Endothelial cell of umbilical vein (primary cell): ENCODE measurements around the gene CLDN3.
A peak's percentile ranks its signal among the peaks of the same experiment; 100 is the strongest.

Source experiments
- CTCF ChIP-seq, 2 donors: IDR thresholded peaks; 1 replicate in 1 of 2; 2 replicates in 1 of 2; pipeline ENCODE4 v1.5.1; 2011; ENCODE audit warnings: low read length in 2 of 2, mild to moderate bottlenecking in 2 of 2, moderate library complexity in 2 of 2, control low read depth in 1 of 2, inconsistent platforms in 1 of 2, low read depth in 1 of 2; ENCODE audit not compliant: insufficient read depth in 1 of 2; ENCODE audit errors: extremely low read depth in 1 of 2
- EZH2 ChIP-seq: IDR thresholded peaks from 2 replicates; pipeline ENCODE4 v1.6.1; 2012; ENCODE audit warnings: borderline replicate concordance, low read depth, mild to moderate bottlenecking, moderate library complexity, low read length, inconsistent platforms; ENCODE audit not compliant: severe bottlenecking
- FOS ChIP-seq: IDR thresholded peaks from 2 replicates; pipeline ENCODE4 v1.6.1; 2011; ENCODE audit warnings: mild to moderate bottlenecking, low read length, moderate library complexity, borderline replicate concordance; ENCODE audit not compliant: insufficient read depth
- JUN ChIP-seq: IDR thresholded peaks from 2 replicates; pipeline ENCODE4 v1.6.1; 2011; ENCODE audit warnings: borderline replicate concordance, low read depth; ENCODE audit not compliant: insufficient read length, insufficient read depth
- MAX ChIP-seq: IDR thresholded peaks from 2 replicates; pipeline ENCODE4 v1.6.1; 2011; ENCODE audit not compliant: insufficient read depth, insufficient read length
- MYC ChIP-seq: IDR thresholded peaks from one replicate; pipeline ENCODE4 v1.6.1; 2011; ENCODE audit warnings: mild to moderate bottlenecking, low read depth, low read length
- POLR2A ChIP-seq: IDR thresholded peaks from 2 replicates; pipeline ENCODE4 v1.6.1; 2012; ENCODE audit warnings: low read depth, mild to moderate bottlenecking, control low read depth, low read length
- POLR2AphosphoS5 ChIP-seq: IDR thresholded peaks from 2 replicates; pipeline ENCODE4 v1.6.1; 2012; ENCODE audit warnings: low read depth, mild to moderate bottlenecking, control low read depth, low read length, moderate library complexity; ENCODE audit not compliant: insufficient read depth

DNA sequence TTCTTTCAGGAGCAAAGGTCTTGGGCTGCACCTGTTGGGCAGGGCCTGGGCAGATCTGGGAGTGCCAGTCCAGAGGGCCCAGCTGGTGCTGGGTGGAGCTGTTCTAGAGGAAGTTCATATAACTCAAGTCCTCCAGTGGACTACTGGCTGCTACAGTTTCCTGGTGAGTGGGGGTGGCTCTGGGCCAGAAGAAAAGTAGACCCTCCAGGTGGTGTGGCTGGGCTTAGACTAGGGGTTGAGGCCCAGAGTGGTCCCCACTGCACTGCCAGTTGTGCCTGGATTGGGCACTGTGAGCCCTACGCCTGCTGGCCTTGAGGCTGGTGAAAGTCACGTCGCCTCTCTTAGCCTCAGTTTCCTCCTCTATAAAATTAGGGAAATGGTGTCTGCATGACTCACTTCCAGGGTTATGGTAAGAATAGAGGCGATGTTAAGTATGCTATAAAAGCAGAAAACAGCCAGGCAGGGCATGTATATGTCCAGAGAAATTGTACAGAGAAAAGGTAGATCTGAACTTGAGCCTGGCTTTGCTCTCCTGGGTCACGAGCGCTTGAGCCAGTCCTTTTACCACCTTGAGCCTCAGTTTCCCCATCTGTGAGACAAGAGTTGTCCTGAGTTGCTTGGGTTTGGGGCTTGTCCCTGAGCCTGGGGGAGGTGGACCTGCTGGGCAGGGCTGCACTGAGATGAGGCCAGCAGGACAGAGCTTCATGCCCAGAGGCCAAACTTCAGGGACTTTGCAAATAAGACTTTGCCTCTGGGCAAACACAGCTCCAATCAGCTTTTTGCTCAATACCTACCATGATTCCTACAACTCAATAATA, 3.8 kb upstream of the CLDN3 start:
- peak; percentile 83 for TF ChIP-seq POLR2AphosphoS5
- TF ChIP-seq CTCF (IDR thresholded peaks at IDR 0.05; ENCODE audit: extremely low read depth in 1 of 2, insufficient read depth in 1 of 2, low read depth in 1 of 2, low read length in 2 of 2) = no peak
- no peak for TF ChIP-seq POLR2A
- no peak for TF ChIP-seq MYC
- no peak for TF ChIP-seq EZH2
- TF ChIP-seq JUN = peak; percentile 89
- no peak for TF ChIP-seq MAX
- peak; percentile 85 for TF ChIP-seq FOS
